Measurements from ENCODE around the gene SMARCD1. TPM values are rescaled to one million over a fixed set of nuclear protein-coding genes. Genes with fewer than 3 reads are reported as not detected.

SMARCD1 gene
- total RNA-seq, 1 donor from 2014 or later: 61.4 TPM

GRCh38 chr12:50077099-50077498 lies 8.0 kb upstream of the SMARCD1 start:
- no peaks in the 10 kb centered on the region for H3K36me3 Mint-ChIP-seq (ENCODE audit: unreplicated experiment)
- no peaks in the 10 kb centered on the region for H3K27me3 Mint-ChIP-seq (ENCODE audit: unreplicated experiment)
- DNase-seq (ENCODE audit: extremely low spot score, unreplicated experiment): no peak
- TF ChIP-seq, protein P1, sequence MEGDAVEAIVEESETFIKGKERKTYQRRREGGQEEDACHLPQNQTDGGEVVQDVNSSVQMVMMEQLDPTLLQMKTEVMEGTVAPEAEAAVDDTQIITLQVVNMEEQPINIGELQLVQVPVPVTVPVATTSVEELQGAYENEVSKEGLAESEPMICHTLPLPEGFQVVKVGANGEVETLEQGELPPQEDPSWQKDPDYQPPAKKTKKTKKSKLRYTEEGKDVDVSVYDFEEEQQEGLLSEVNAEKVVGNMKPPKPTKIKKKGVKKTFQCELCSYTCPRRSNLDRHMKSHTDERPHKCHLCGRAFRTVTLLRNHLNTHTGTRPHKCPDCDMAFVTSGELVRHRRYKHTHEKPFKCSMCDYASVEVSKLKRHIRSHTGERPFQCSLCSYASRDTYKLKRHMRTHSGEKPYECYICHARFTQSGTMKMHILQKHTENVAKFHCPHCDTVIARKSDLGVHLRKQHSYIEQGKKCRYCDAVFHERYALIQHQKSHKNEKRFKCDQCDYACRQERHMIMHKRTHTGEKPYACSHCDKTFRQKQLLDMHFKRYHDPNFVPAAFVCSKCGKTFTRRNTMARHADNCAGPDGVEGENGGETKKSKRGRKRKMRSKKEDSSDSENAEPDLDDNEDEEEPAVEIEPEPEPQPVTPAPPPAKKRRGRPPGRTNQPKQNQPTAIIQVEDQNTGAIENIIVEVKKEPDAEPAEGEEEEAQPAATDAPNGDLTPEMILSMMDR (IDR thresholded peaks at IDR 0.05): no peak
- no peaks in the 10 kb centered on the region for H3K9me3 Mint-ChIP-seq (ENCODE audit: unreplicated experiment)
- peaks cover 2% of the 10 kb centered on the region for H3K4me1 Mint-ChIP-seq (ENCODE audit: unreplicated experiment)
- no peak overlapping the region for H3K27ac Mint-ChIP-seq (ENCODE audit: unreplicated experiment)
- no peak overlapping the region for H3K4me3 Mint-ChIP-seq (ENCODE audit: unreplicated experiment)

GRCh38 chr12:50078281-50078680 lies 6.9 kb upstream of the SMARCD1 start:
- TF ChIP-seq, protein P1 (IDR thresholded peaks at IDR 0.05): no peak
- H3K4me3 Mint-ChIP-seq (ENCODE audit: unreplicated experiment): no peak overlapping the region

GRCh38 chr12:50079771-50080170 lies 5.4 kb upstream of the SMARCD1 start:
- no peaks in the 10 kb centered on the region for H3K9me3 Mint-ChIP-seq (ENCODE audit: unreplicated experiment)
- peaks cover 9% of the 10 kb centered on the region for H3K4me1 Mint-ChIP-seq (ENCODE audit: unreplicated experiment)
- H3K36me3 Mint-ChIP-seq (ENCODE audit: unreplicated experiment): no peaks in the 10 kb centered on the region
- H3K4me3 Mint-ChIP-seq (ENCODE audit: unreplicated experiment): no peak overlapping the region
- TF ChIP-seq, protein P1 (IDR thresholded peaks at IDR 0.05): no peak
- no peak for DNase-seq (ENCODE audit: extremely low spot score, unreplicated experiment)
- H3K27me3 Mint-ChIP-seq (ENCODE audit: unreplicated experiment): no peaks in the 10 kb centered on the region
- H3K27ac Mint-ChIP-seq (ENCODE audit: unreplicated experiment): no peak overlapping the region

More at GRCh38 chr12:50078281-50078680, 6.9 kb upstream of the SMARCD1 start:
- H3K36me3 Mint-ChIP-seq (ENCODE audit: unreplicated experiment): no peaks in the 10 kb centered on the region
- no peaks in the 10 kb centered on the region for H3K27me3 Mint-ChIP-seq (ENCODE audit: unreplicated experiment)
- no peak for DNase-seq (ENCODE audit: extremely low spot score, unreplicated experiment)
- peaks cover 2% of the 10 kb centered on the region for H3K4me1 Mint-ChIP-seq (ENCODE audit: unreplicated experiment)
- H3K27ac Mint-ChIP-seq (ENCODE audit: unreplicated experiment): no peak overlapping the region
- H3K9me3 Mint-ChIP-seq (ENCODE audit: unreplicated experiment): no peaks in the 10 kb centered on the region

GRCh38 chr12:50081096-50081808 lies 3.9 kb upstream of the SMARCD1 start:
- no peak overlapping the region for H3K4me3 Mint-ChIP-seq (ENCODE audit: unreplicated experiment)
- no peaks in the 10 kb centered on the region for H3K36me3 Mint-ChIP-seq (ENCODE audit: unreplicated experiment)
- H3K27me3 Mint-ChIP-seq (ENCODE audit: unreplicated experiment): no peaks in the 10 kb centered on the region
- H3K4me1 Mint-ChIP-seq (ENCODE audit: unreplicated experiment): peaks cover 16% of the 10 kb centered on the region
- no peak for DNase-seq (ENCODE audit: extremely low spot score, unreplicated experiment)
- H3K9me3 Mint-ChIP-seq (ENCODE audit: unreplicated experiment): no peaks in the 10 kb centered on the region
- TF ChIP-seq, protein P1 (IDR thresholded peaks at IDR 0.05): no peak
- H3K27ac Mint-ChIP-seq (ENCODE audit: unreplicated experiment): no peak overlapping the region

- H3K9me3 Mint-ChIP-seq (ENCODE audit: unreplicated experiment): no peaks in the 10 kb centered on the region
- H3K27ac Mint-ChIP-seq (ENCODE audit: unreplicated experiment): no peak overlapping the region
- H3K4me1 Mint-ChIP-seq (ENCODE audit: unreplicated experiment): peaks cover 20% of the 10 kb centered on the region
- H3K27me3 Mint-ChIP-seq (ENCODE audit: unreplicated experiment): no peaks in the 10 kb centered on the region
- no peak overlapping the region for H3K4me3 Mint-ChIP-seq (ENCODE audit: unreplicated experiment)
- peaks cover 6% of the 10 kb centered on the region for H3K36me3 Mint-ChIP-seq (ENCODE audit: unreplicated experiment)
- TF ChIP-seq, protein P1 (IDR thresholded peaks at IDR 0.05): no peak
- DNase-seq (ENCODE audit: extremely low spot score, unreplicated experiment): no peak
Measured at GRCh38 chr12:50082644-50083043, 2.5 kb upstream of the SMARCD1 start.
